GM21825 (cell line): ENCODE data around the gene SIRPB2.

Source experiments
- ATAC-seq: cut with Tn5 transposase; IDR thresholded peaks from one replicate; pipeline ENCODE4 v1.9.1; 2021; ENCODE audit warnings: mild to moderate bottlenecking, moderate library complexity; ENCODE audit not compliant: unreplicated experiment

The SIRPB2 gene

GRCh38 chr20:1448081-1448620 lies 43.1 kb downstream of the SIRPB2 start:
- ATAC-seq, result no peak

GRCh38 chr20:1446536-1446935 lies 44.7 kb downstream of the SIRPB2 start:
- ATAC-seq, result no peak

GRCh38 chr20:1443085-1443484 lies 48.1 kb downstream of the SIRPB2 start:
- no peak for ATAC-seq

GRCh38 chr20:1442304-1442703 lies 48.9 kb downstream of the SIRPB2 start:
- ATAC-seq, result no peak

- ATAC-seq, result no peak
These were observed 50.1 kb downstream of the SIRPB2 start for GRCh38 chr20:1441133-1441532.

GRCh38 chr20:1440024-1440423 lies 51.2 kb downstream of the SIRPB2 start:
- no peak for ATAC-seq

- no peak for ATAC-seq
These were observed 52.9 kb downstream of the SIRPB2 start for GRCh38 chr20:1438361-1438760.

- no peak for ATAC-seq
These were observed 53.9 kb downstream of the SIRPB2 start for GRCh38 chr20:1437235-1437904.

GRCh38 chr20:1436263-1436662 lies 55.0 kb downstream of the SIRPB2 start:
- ATAC-seq, result no peak

- ATAC-seq, result no peak
These were observed 55.9 kb downstream of the SIRPB2 start for GRCh38 chr20:1435337-1435699.

- peak; percentile 91 for ATAC-seq
These were observed 56.5 kb downstream of the SIRPB2 start for GRCh38 chr20:1434571-1435336.

- ATAC-seq, result no peak
These were observed 60.1 kb downstream of the SIRPB2 start for GRCh38 chr20:1431158-1431557.

- ATAC-seq, result no peak
These were observed 61.2 kb downstream of the SIRPB2 start for GRCh38 chr20:1430004-1430451.

GRCh38 chr20:1429143-1429728 lies 62.0 kb downstream of the SIRPB2 start:
- no peak for ATAC-seq

- ATAC-seq, result no peak
These were observed 63.7 kb downstream of the SIRPB2 start for GRCh38 chr20:1427457-1428054.

GRCh38 chr20:1426231-1426849 lies 64.9 kb downstream of the SIRPB2 start:
- ATAC-seq, result no peak
